Thyroid gland (tissue), 4 donors: ENCODE data around the gene CNTN2. TPM values are rescaled to one million over a fixed set of nuclear protein-coding genes. Genes with fewer than 3 reads are reported as not detected.

Source experiments
- DNase-seq, 2 donors: peaks; one replicate each; pipeline ENCODE4 v3.0.0-alpha.2; 2019
- H3K27ac ChIP-seq, 3 donors: fragments of 200-600 bp; sonication (generic); 1 replicate in 2 of 3; 2 replicates in 1 of 3; pipeline ENCODE4 v1.5.1; 2016 to 2019; ENCODE audit warnings: mild to moderate bottlenecking in 1 of 3, moderate library complexity in 1 of 3
- H3K27me3 ChIP-seq: fragments of 200-600 bp; sonication (generic); one replicate; pipeline ENCODE4 v1.5.1; 2019
- H3K36me3 ChIP-seq, 2 donors: fragments of 200-600 bp; sonication (generic); one replicate each; pipeline ENCODE4 v1.5.1; 2016 to 2019
- H3K4me1 ChIP-seq, 2 donors: fragments of 200-600 bp; sonication (generic); one replicate each; pipeline ENCODE4 v1.5.1; 2017 to 2019
- H3K4me3 ChIP-seq, 3 donors: fragments of 200-600 bp; sonication (generic); replicated peaks in 1 of 3; 1 replicate in 2 of 3; 2 replicates in 1 of 3; pipeline ENCODE4 v1.5.1; 2016; ENCODE audit warnings: mild to moderate bottlenecking in 1 of 3
- H3K9me3 ChIP-seq: fragments of 200-600 bp; sonication (generic); one replicate; pipeline ENCODE4 v1.5.1; 2017
- CTCF ChIP-seq, 6 experiments: fragments of 200-600 bp in 3 of 6; fragments of 450-650 bp in 3 of 6; sonication (generic) in 3 of 6; IDR thresholded peaks; one replicate each; pipeline ENCODE4 v1.5.1; 2016 to 2019; ENCODE audit warnings: antibody characterized with exemption in 6 of 6, mild to moderate bottlenecking in 2 of 6, inconsistent platforms in 1 of 6, moderate library complexity in 1 of 6
- POLR2A ChIP-seq, 2 donors: fragments of 450-650 bp; IDR thresholded peaks; one replicate each; pipeline ENCODE4 v1.6.1; 2017; ENCODE audit warnings: antibody characterized with exemption in 2 of 2, mild to moderate bottlenecking in 2 of 2, moderate library complexity in 1 of 2
- WGBS, 2 donors: methylation state at CpG; one replicate each; pipeline ENCODE4 v1.1.5; 2017; 5-methylcytosine and 5-hydroxymethylcytosine counted together
- intact Hi-C: fragments of 100-400 bp; cut with DNase I; formaldehyde crosslinking; loops from one replicate; pipeline ENCODE4 v1.15.1; 2023
- total RNA-seq, 4 donors: library from RNA; depleted of rRNA; stranded (reverse); fragments of >200 nt; gene quantifications; one replicate each; pipeline ENCODE4 v1.2.3, GENCODE V29; 2016

Gene CNTN2
- total RNA-seq, 4 donors from 2014 or later = 0.20 to 0.45 (median 0.27) TPM; not detected in 1

- Histone ChIP-seq H3K9me3 (no peaks in the 10 kb centered on the region), H3K27ac (no peak overlapping the region), H3K4me3 (no peak overlapping the region), H3K27me3 (no peaks in the 10 kb centered on the region), H3K4me1 (peaks cover 4 to 8% of the 10 kb centered on the region in 2 donors), H3K36me3 (no peaks in the 10 kb centered on the region)
- no peak for DNase-seq
- no peak for TF ChIP-seq POLR2A (IDR thresholded peaks at IDR 0.05)
- 91 to 93% methylated on average over 9 of the region's 9 CpGs for WGBS, 2 donors
- intact Hi-C loops = no loop called here
These were observed 21.8 kb downstream of the CNTN2 start for GRCh38 chr1:205064741-205065316.

DNA sequence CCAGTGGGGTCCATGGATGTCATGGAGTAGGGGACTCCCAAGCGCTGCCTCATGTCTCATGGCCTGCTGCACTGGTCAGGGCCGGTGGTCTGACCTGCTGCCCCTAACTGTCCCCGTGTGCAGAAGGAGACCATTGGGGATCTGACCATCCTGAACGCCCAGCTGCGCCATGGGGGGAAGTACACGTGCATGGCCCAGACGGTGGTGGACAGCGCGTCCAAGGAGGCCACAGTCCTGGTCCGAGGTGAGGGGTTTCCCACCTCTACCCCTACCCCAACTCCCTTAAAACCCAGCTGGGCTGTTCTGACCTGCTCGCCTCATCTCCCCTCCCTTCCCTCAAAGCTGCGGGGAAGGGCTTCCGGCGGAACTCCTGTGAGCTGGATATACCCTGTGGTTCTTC lies 22.7 kb downstream of the CNTN2 start:
- Histone ChIP-seq H3K4me1 (peaks cover 4 to 8% of the 10 kb centered on the region in 2 donors), H3K27ac (no peak overlapping the region), H3K27me3 (no peaks in the 10 kb centered on the region), H3K9me3 (no peaks in the 10 kb centered on the region), H3K4me3 (no peak overlapping the region), H3K36me3 (no peaks in the 10 kb centered on the region)
- no peak for DNase-seq
- WGBS, 2 donors = 84 to 87% methylated on average over 9 to 14 of the region's 14 CpGs
- intact Hi-C loops = no loop called here
- no peak for TF ChIP-seq CTCF (IDR thresholded peaks at IDR 0.05)

- H3K9me3 ChIP-seq = no peaks in the 10 kb centered on the region
- intact Hi-C loops = no loop called here
- WGBS, 2 donors = 58 to 72% methylated on average over 11 to 13 of the region's 13 CpGs
- H3K27me3 ChIP-seq = no peaks in the 10 kb centered on the region
- no peak overlapping the region for H3K27ac ChIP-seq
- no peaks in the 10 kb centered on the region for H3K36me3 ChIP-seq
- H3K4me1 ChIP-seq = peaks cover 4 to 8% of the 10 kb centered on the region in 2 donors
- TF ChIP-seq CTCF (IDR thresholded peaks at IDR 0.05) (no peak), POLR2A (IDR thresholded peaks at IDR 0.05) (no peak)
- no peak overlapping the region for H3K4me3 ChIP-seq
- no peak for DNase-seq
These were observed 23.3 kb downstream of the CNTN2 start for GRCh38 chr1:205066141-205066818.

- H3K27ac ChIP-seq = no peak overlapping the region
- no peak for TF ChIP-seq CTCF (IDR thresholded peaks at IDR 0.05)
- TF ChIP-seq POLR2A (IDR thresholded peaks at IDR 0.05) = no peak
- H3K4me3 ChIP-seq = no peak overlapping the region
- WGBS, 2 donors = 95 to 98% methylated on average over 6 of the region's 6 CpGs
- no peaks in the 10 kb centered on the region for H3K36me3 ChIP-seq
- H3K4me1 ChIP-seq = peaks cover 0 to under 1% of the 10 kb centered on the region in 2 donors
- no peak for DNase-seq
- no peaks in the 10 kb centered on the region for H3K9me3 ChIP-seq
- no peaks in the 10 kb centered on the region for H3K27me3 ChIP-seq
- intact Hi-C loops = no loop called here
These were observed 24.0 kb downstream of the CNTN2 start for GRCh38 chr1:205067031-205067430.

- intact Hi-C loops = no loop called here
- H3K9me3 ChIP-seq = no peaks in the 10 kb centered on the region
- DNase-seq = no peak
- 91 to 92% methylated on average over 4 of the region's 4 CpGs for WGBS, 2 donors
- H3K27me3 ChIP-seq = no peaks in the 10 kb centered on the region
- H3K4me3 ChIP-seq = no peak overlapping the region
- H3K36me3 ChIP-seq = no peaks in the 10 kb centered on the region
- TF ChIP-seq POLR2A (IDR thresholded peaks at IDR 0.05) (no peak), CTCF (IDR thresholded peaks at IDR 0.05) (no peak)
- no peak overlapping the region for H3K27ac ChIP-seq
- no peaks in the 10 kb centered on the region for H3K4me1 ChIP-seq
These were observed 25.0 kb downstream of the CNTN2 start for GRCh38 chr1:205068001-205068400.
